Measurements from ENCODE around the gene CHID1. TPM values are rescaled to one million over a fixed set of nuclear protein-coding genes. Genes with fewer than 3 reads are reported as not detected.
A peak's percentile ranks its signal among the peaks of the same experiment; 100 is the strongest.

CHID1 gene
- total RNA-seq, 4 donors from 2014 or later = 36.0 to 55.3 (median 46.4) TPM

GRCh38 chr11:933936-934335 is 23.3 kb upstream of the CHID1 start:
- no peak for TF ChIP-seq POLR2A (IDR thresholded peaks at IDR 0.05)
- no peak for TF ChIP-seq CTCF (IDR thresholded peaks at IDR 0.05)
- no peak for TF ChIP-seq POLR2AphosphoS5 (IDR thresholded peaks at IDR 0.05)
- TF ChIP-seq EP300 (IDR thresholded peaks at IDR 0.05) = no peak
- 76 to 83% methylated on average over 3 to 7 of the region's 7 CpGs for whole genome bisulfite sequencing, 2 donors (ENCODE audit: low coverage in 1 of 2)
- Histone ChIP-seq H3K4me1 (peaks cover 0 to 83% (median 21%) of the 10 kb centered on the region in 3 donors), H3K27ac (peak overlapping the region in 3 of 4 donors; percentile 44 to 66 (median 52)), H3K27me3 (no peaks in the 10 kb centered on the region), H3K4me3 (peak overlapping the region in 1 of 2 donors; percentile 13), H3K36me3 (peaks cover 0 to 7% of the 10 kb centered on the region in 2 donors), H3K9me3 (no peaks in the 10 kb centered on the region)
- ATAC-seq = no peak

GRCh38 chr11:933142-933851 is 22.7 kb upstream of the CHID1 start:
- Histone ChIP-seq H3K4me3 (peak overlapping the region in 1 of 2 donors; percentile 13), H3K4me1 (peaks cover 0 to 86% (median 24%) of the 10 kb centered on the region in 3 donors), H3K36me3 (peaks cover 0 to 7% of the 10 kb centered on the region in 2 donors), H3K27ac (peak overlapping the region in 3 of 4 donors; percentile 44 to 66 (median 52)), H3K9me3 (no peaks in the 10 kb centered on the region), H3K27me3 (no peaks in the 10 kb centered on the region)
- ATAC-seq = peak; percentile 29
- WGBS, 2 donors (ENCODE audit: low coverage in 1 of 2) = 39 to 49% methylated on average over 10 to 14 of the region's 14 CpGs
- TF ChIP-seq EP300 (IDR thresholded peaks at IDR 0.05) (no peak), CTCF (IDR thresholded peaks at IDR 0.05) (no peak), POLR2AphosphoS5 (IDR thresholded peaks at IDR 0.05) (no peak), POLR2A (IDR thresholded peaks at IDR 0.05) (peak in 1 of 2 donors; percentile 15)

DNA sequence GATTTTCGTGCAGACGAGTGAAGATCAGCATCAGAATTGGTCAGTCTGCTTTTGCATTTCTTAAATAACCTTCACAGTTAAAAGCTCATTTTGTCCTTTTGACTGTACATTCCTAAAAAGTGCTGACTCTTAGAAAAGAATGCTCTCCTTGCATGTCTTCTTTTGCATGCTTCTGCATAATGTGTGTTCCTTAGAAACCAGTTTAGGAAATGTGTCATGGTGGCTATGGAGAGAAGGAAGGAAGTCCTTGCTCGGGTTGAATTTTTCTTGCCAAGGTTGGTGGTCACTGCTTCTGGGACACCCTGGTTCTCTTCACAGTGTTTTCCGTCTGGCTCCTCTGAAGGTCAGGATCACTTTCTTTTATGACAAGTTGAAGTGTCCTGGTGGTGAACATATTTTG is 21.8 kb upstream of the CHID1 start:
- TF ChIP-seq EP300 (IDR thresholded peaks at IDR 0.05) (no peak), POLR2A (IDR thresholded peaks at IDR 0.05) (no peak), POLR2AphosphoS5 (IDR thresholded peaks at IDR 0.05) (peak; percentile 51), CTCF (IDR thresholded peaks at IDR 0.05) (no peak)
- H3K27ac ChIP-seq = peak overlapping the region in 3 of 4 donors; percentile 44 to 66 (median 52)
- ATAC-seq = peak; percentile 53
- H3K4me3 ChIP-seq = no peak overlapping the region
- peaks cover 0 to 87% (median 24%) of the 10 kb centered on the region in 3 donors for H3K4me1 ChIP-seq
- 46 to 75% methylated on average over 4 of the region's 4 CpGs for WGBS, 2 donors (ENCODE audit: low coverage in 1 of 2)
- no peaks in the 10 kb centered on the region for H3K9me3 ChIP-seq
- H3K27me3 ChIP-seq = no peaks in the 10 kb centered on the region
- H3K36me3 ChIP-seq = no peaks in the 10 kb centered on the region

GRCh38 chr11:931385-931784 is 20.8 kb upstream of the CHID1 start:
- Histone ChIP-seq H3K4me3 (no peak overlapping the region), H3K9me3 (no peaks in the 10 kb centered on the region), H3K27me3 (no peaks in the 10 kb centered on the region), H3K27ac (peak overlapping the region in 2 of 4 donors; percentile 36 to 41), H3K36me3 (no peaks in the 10 kb centered on the region), H3K4me1 (peaks cover 0 to 87% (median 29%) of the 10 kb centered on the region in 3 donors)
- 41 to 61% methylated on average over 3 of the region's 3 CpGs for WGBS, 2 donors (ENCODE audit: low coverage in 1 of 2)
- no peak for ATAC-seq
- no peak for TF ChIP-seq POLR2A (IDR thresholded peaks at IDR 0.05)
- no peak for TF ChIP-seq CTCF (IDR thresholded peaks at IDR 0.05)
- TF ChIP-seq POLR2AphosphoS5 (IDR thresholded peaks at IDR 0.05) = no peak
- no peak for TF ChIP-seq EP300 (IDR thresholded peaks at IDR 0.05)

DNA sequence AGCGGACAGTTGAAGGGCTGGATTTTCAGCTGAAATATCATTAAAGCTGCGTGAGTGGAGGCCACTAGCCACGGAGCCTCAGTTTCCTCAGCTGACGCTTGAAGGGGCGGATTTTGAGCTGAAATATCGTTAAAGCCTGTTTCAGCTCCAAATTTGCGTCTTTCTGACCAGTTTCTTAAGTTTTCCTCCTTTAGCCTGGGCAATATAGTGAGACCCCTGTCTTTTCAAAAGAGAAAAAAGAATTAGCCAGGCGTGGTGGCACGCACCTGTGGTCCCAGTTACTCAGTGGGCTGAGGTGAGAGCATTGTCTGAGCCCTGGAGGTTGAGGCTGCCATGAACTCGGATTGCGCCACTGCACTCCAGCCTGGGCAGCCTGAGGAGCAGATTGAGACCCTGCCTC is 18.8 kb upstream of the CHID1 start:
- Histone ChIP-seq H3K36me3 (no peaks in the 10 kb centered on the region), H3K9me3 (no peaks in the 10 kb centered on the region), H3K27ac (peak overlapping the region in 1 of 4 donors; percentile 16), H3K27me3 (no peaks in the 10 kb centered on the region), H3K4me3 (no peak overlapping the region), H3K4me1 (peaks cover 0 to 92% (median 29%) of the 10 kb centered on the region in 3 donors)
- ATAC-seq = no peak
- TF ChIP-seq CTCF (IDR thresholded peaks at IDR 0.05) = no peak
- WGBS, 2 donors (ENCODE audit: low coverage in 1 of 2) = 94% methylated on average over 6 of the region's 11 CpGs; no CpG with 5 or more reads in 1 of the 2 donors
